ENCODE measurements around the gene MCTP1. TPM values are rescaled to one million over a fixed set of nuclear protein-coding genes. Genes with fewer than 3 reads are reported as not detected.

The MCTP1 gene
- polyA plus RNA-seq, 2 donors: 0.91 to 0.92 TPM

- Histone ChIP-seq H3K4me1 (ENCODE audit: control insufficient read depth in 2 of 2, insufficient read depth in 2 of 2, low read length in 1 of 2) (peaks cover 7 to 13% of the 10 kb centered on the region in 2 donors), H3K27ac (ENCODE audit: low read depth in 2 of 2, low read length in 1 of 2) (no peak overlapping the region), H3K27me3 (ENCODE audit: control insufficient read depth in 1 of 2, insufficient read depth in 2 of 2, low read length in 2 of 2) (peaks cover 2 to 6% of the 10 kb centered on the region in 2 donors), H3K36me3 (ENCODE audit: control insufficient read depth in 2 of 2, insufficient read depth in 2 of 2, low read length in 1 of 2) (no peaks in the 10 kb centered on the region), H3K9me3 (ENCODE audit: control insufficient read depth in 2 of 2, insufficient read depth in 1 of 2, low read depth in 1 of 2, low read length in 1 of 2) (no peaks in the 10 kb centered on the region), H3K4me3 (ENCODE audit: low read depth in 1 of 2, low read length in 2 of 2) (peak overlapping the region; percentile 46 to 61)
- 0 to 1% methylated on average over 56 to 89 of the region's 89 CpGs for WGBS, 2 donors
Observed at GRCh38 chr5:95283761-95284571, 928 bp downstream of the MCTP1 start.

GRCh38 chr5:95283022-95283615, 1.8 kb downstream of the MCTP1 start:
- peaks cover 2 to 6% of the 10 kb centered on the region in 2 donors for H3K27me3 ChIP-seq (ENCODE audit: control insufficient read depth in 1 of 2, insufficient read depth in 2 of 2, low read length in 2 of 2)
- no peak overlapping the region for H3K27ac ChIP-seq (ENCODE audit: low read depth in 2 of 2, low read length in 1 of 2)
- 26 to 29% methylated on average over 10 of the region's 10 CpGs for WGBS, 2 donors
- H3K9me3 ChIP-seq (ENCODE audit: control insufficient read depth in 2 of 2, insufficient read depth in 1 of 2, low read depth in 1 of 2, low read length in 1 of 2): no peaks in the 10 kb centered on the region
- peak overlapping the region in 1 of 2 donors; percentile 61 for H3K4me3 ChIP-seq (ENCODE audit: low read depth in 1 of 2, low read length in 2 of 2)
- H3K4me1 ChIP-seq (ENCODE audit: control insufficient read depth in 2 of 2, insufficient read depth in 2 of 2, low read length in 1 of 2): peaks cover 7 to 13% of the 10 kb centered on the region in 2 donors
- H3K36me3 ChIP-seq (ENCODE audit: control insufficient read depth in 2 of 2, insufficient read depth in 2 of 2, low read length in 1 of 2): no peaks in the 10 kb centered on the region

- H3K9me3 ChIP-seq (ENCODE audit: control insufficient read depth in 2 of 2, insufficient read depth in 1 of 2, low read depth in 1 of 2, low read length in 1 of 2): no peaks in the 10 kb centered on the region
- no peak overlapping the region for H3K4me3 ChIP-seq (ENCODE audit: low read depth in 1 of 2, low read length in 2 of 2)
- peaks cover 7 to 13% of the 10 kb centered on the region in 2 donors for H3K4me1 ChIP-seq (ENCODE audit: control insufficient read depth in 2 of 2, insufficient read depth in 2 of 2, low read length in 1 of 2)
- 70 to 78% methylated on average over 2 of the region's 2 CpGs for WGBS, 2 donors
- H3K27ac ChIP-seq (ENCODE audit: low read depth in 2 of 2, low read length in 1 of 2): no peak overlapping the region
- H3K36me3 ChIP-seq (ENCODE audit: control insufficient read depth in 2 of 2, insufficient read depth in 2 of 2, low read length in 1 of 2): no peaks in the 10 kb centered on the region
- H3K27me3 ChIP-seq (ENCODE audit: control insufficient read depth in 1 of 2, insufficient read depth in 2 of 2, low read length in 2 of 2): peaks cover 0 to 6% of the 10 kb centered on the region in 2 donors
Observed at GRCh38 chr5:95281226-95281625, 3.7 kb downstream of the MCTP1 start.

- peaks cover 0 to 6% of the 10 kb centered on the region in 2 donors for H3K27me3 ChIP-seq (ENCODE audit: control insufficient read depth in 1 of 2, insufficient read depth in 2 of 2, low read length in 2 of 2)
- no peak overlapping the region for H3K27ac ChIP-seq (ENCODE audit: low read depth in 2 of 2, low read length in 1 of 2)
- H3K9me3 ChIP-seq (ENCODE audit: control insufficient read depth in 2 of 2, insufficient read depth in 1 of 2, low read depth in 1 of 2, low read length in 1 of 2): no peaks in the 10 kb centered on the region
- H3K4me3 ChIP-seq (ENCODE audit: low read depth in 1 of 2, low read length in 2 of 2): no peak overlapping the region
- WGBS, 2 donors: 69 to 71% methylated on average over 8 of the region's 8 CpGs
- H3K4me1 ChIP-seq (ENCODE audit: control insufficient read depth in 2 of 2, insufficient read depth in 2 of 2, low read length in 1 of 2): peaks cover 7 to 13% of the 10 kb centered on the region in 2 donors
- no peaks in the 10 kb centered on the region for H3K36me3 ChIP-seq (ENCODE audit: control insufficient read depth in 2 of 2, insufficient read depth in 2 of 2, low read length in 1 of 2)
Observed at GRCh38 chr5:95280401-95281095, 4.3 kb downstream of the MCTP1 start.

GRCh38 chr5:95274011-95274410, 10.9 kb downstream of the MCTP1 start:
- Histone ChIP-seq H3K4me1 (ENCODE audit: control insufficient read depth in 2 of 2, insufficient read depth in 2 of 2, low read length in 1 of 2) (no peaks in the 10 kb centered on the region), H3K27me3 (ENCODE audit: control insufficient read depth in 1 of 2, insufficient read depth in 2 of 2, low read length in 2 of 2) (no peaks in the 10 kb centered on the region), H3K27ac (ENCODE audit: low read depth in 2 of 2, low read length in 1 of 2) (no peak overlapping the region), H3K4me3 (ENCODE audit: low read depth in 1 of 2, low read length in 2 of 2) (no peak overlapping the region), H3K9me3 (ENCODE audit: control insufficient read depth in 2 of 2, insufficient read depth in 1 of 2, low read depth in 1 of 2, low read length in 1 of 2) (no peaks in the 10 kb centered on the region), H3K36me3 (ENCODE audit: control insufficient read depth in 2 of 2, insufficient read depth in 2 of 2, low read length in 1 of 2) (no peaks in the 10 kb centered on the region)
- WGBS, 2 donors: 71 to 73% methylated on average over 5 of the region's 5 CpGs

- H3K4me3 ChIP-seq (ENCODE audit: low read depth in 1 of 2, low read length in 2 of 2): no peak overlapping the region
- no peaks in the 10 kb centered on the region for H3K36me3 ChIP-seq (ENCODE audit: control insufficient read depth in 2 of 2, insufficient read depth in 2 of 2, low read length in 1 of 2)
- H3K27ac ChIP-seq (ENCODE audit: low read depth in 2 of 2, low read length in 1 of 2): no peak overlapping the region
- no peaks in the 10 kb centered on the region for H3K9me3 ChIP-seq (ENCODE audit: control insufficient read depth in 2 of 2, insufficient read depth in 1 of 2, low read depth in 1 of 2, low read length in 1 of 2)
- no peaks in the 10 kb centered on the region for H3K4me1 ChIP-seq (ENCODE audit: control insufficient read depth in 2 of 2, insufficient read depth in 2 of 2, low read length in 1 of 2)
- H3K27me3 ChIP-seq (ENCODE audit: control insufficient read depth in 1 of 2, insufficient read depth in 2 of 2, low read length in 2 of 2): no peaks in the 10 kb centered on the region
Observed at GRCh38 chr5:95272316-95272929, 12.5 kb downstream of the MCTP1 start.

- Histone ChIP-seq H3K27me3 (ENCODE audit: control insufficient read depth in 1 of 2, insufficient read depth in 2 of 2, low read length in 2 of 2) (no peaks in the 10 kb centered on the region), H3K36me3 (ENCODE audit: control insufficient read depth in 2 of 2, insufficient read depth in 2 of 2, low read length in 1 of 2) (no peaks in the 10 kb centered on the region), H3K4me1 (ENCODE audit: control insufficient read depth in 2 of 2, insufficient read depth in 2 of 2, low read length in 1 of 2) (no peaks in the 10 kb centered on the region), H3K9me3 (ENCODE audit: control insufficient read depth in 2 of 2, insufficient read depth in 1 of 2, low read depth in 1 of 2, low read length in 1 of 2) (no peaks in the 10 kb centered on the region), H3K4me3 (ENCODE audit: low read depth in 1 of 2, low read length in 2 of 2) (no peak overlapping the region), H3K27ac (ENCODE audit: low read depth in 2 of 2, low read length in 1 of 2) (no peak overlapping the region)
- 61 to 64% methylated on average over 3 of the region's 3 CpGs for WGBS, 2 donors
Observed at GRCh38 chr5:95262933-95263660, 21.8 kb downstream of the MCTP1 start.

GRCh38 chr5:95261437-95262175, 23.3 kb downstream of the MCTP1 start:
- no peaks in the 10 kb centered on the region for H3K27me3 ChIP-seq (ENCODE audit: control insufficient read depth in 1 of 2, insufficient read depth in 2 of 2, low read length in 2 of 2)
- H3K4me1 ChIP-seq (ENCODE audit: control insufficient read depth in 2 of 2, insufficient read depth in 2 of 2, low read length in 1 of 2): no peaks in the 10 kb centered on the region
- H3K36me3 ChIP-seq (ENCODE audit: control insufficient read depth in 2 of 2, insufficient read depth in 2 of 2, low read length in 1 of 2): no peaks in the 10 kb centered on the region
- H3K9me3 ChIP-seq (ENCODE audit: control insufficient read depth in 2 of 2, insufficient read depth in 1 of 2, low read depth in 1 of 2, low read length in 1 of 2): no peaks in the 10 kb centered on the region
- WGBS, 2 donors: 58 to 68% methylated on average over 4 of the region's 4 CpGs
- no peak overlapping the region for H3K4me3 ChIP-seq (ENCODE audit: low read depth in 1 of 2, low read length in 2 of 2)
- no peak overlapping the region for H3K27ac ChIP-seq (ENCODE audit: low read depth in 2 of 2, low read length in 1 of 2)
